GM21447 (cell line): ENCODE data around the gene ARHGEF17.

ENCODE experiments used
- ATAC-seq: cut with Tn5 transposase; IDR thresholded peaks from one replicate; pipeline ENCODE4 v1.9.1; 2021; ENCODE audit not compliant: unreplicated experiment

The ARHGEF17 gene

DNA sequence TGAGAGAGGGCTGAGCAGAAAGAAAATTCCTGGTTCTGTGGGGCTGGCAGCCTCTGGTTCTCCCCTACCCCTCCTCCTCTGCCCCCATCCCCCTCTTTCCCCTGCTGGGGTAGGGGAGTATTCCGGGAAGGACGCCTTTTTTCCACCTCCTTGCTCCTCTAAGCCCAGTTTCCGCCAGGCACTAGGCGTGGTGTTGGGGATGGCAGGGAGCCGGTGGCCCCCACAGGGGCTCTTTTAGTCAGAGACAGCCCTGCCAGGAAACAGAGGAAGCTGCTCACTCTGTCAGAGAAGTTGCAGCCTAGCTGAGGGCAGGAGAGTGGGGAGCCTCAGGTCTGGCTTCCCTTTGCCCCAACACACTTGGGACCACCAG is 15.6 kb upstream of the ARHGEF17 start:
- no peak for ATAC-seq

DNA sequence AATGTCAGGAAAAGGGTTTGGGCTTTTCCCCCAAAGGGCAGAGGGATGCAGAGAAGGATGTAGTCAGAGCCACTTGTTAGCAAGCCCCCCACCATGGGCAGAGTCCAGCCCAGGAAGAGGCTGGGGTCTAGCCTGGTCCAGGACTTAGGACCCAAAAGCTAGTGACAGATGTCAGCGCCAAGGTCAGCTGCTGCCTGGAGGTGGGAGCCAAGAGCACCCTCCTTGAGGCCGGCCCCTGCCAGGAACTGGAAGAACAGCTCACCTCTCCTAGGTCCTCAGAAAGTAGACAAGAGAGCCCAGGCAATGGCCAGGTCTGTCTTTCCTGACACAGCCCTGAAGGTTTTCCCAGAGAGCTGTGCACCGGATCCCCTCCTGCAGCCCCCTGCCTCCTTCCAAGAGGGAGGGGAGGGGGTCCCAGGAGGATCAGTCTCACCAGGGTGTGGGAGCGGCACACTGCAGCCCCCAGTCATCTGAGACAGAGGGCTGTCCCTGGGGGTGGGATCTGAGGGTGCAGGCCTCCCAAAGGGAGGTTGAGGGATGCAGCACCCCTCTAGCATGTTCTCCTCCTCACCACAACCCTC is 14.6 kb upstream of the ARHGEF17 start:
- no peak for ATAC-seq

DNA sequence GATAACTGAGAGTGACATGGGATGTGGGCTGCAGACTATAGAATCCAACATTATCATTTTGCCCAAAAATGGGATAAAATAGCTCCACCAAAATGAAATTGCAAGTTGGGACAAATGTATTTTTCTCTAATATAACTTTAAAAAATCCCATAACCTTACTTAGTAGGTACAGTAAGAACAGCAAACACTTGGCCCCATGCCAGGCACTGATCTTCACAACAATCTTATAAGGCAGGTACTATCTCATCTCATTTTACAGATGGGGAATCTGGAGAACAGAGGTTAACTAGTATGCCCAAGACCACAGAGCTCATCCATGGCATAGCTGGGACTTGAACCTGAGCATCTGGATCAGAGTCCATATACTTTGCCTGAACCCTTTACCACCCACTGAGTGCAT is 13.5 kb upstream of the ARHGEF17 start:
- no peak for ATAC-seq

DNA sequence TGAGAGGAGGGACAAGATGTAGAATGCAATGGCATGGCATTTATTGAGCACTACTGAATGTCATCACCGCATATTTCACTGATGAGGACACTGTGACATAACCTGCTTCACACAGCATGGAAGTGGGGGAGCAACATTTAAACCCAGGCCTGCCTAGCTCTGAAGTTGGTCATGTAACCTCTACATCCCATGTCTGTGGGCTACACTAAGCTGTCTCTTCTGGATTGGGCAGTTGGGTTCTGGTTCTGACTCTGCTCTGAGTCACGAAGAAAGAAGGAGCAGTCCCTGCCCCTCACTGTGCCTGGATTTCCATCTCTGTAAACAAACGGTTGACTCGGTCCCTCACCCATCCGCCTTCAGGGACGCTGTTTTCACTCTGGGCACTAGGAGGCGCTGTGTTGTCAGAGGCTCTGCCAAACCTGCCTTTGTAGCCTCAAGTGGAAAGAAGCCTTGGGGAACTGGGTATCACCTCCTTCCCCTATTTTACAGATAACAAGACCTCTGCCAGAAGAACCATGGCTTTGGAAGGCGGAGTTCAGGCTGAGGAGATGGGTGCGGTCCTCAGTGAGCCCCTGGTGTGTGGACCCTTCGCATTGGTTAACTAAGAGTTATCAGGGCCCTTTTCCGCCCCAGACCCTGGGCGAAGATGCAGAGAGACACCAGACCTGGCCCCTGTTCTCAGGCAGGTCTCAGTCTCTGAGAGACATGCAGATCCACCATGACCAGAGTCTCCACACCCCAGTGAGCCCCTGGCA is 12.7 kb upstream of the ARHGEF17 start:
- ATAC-seq: no peak

DNA sequence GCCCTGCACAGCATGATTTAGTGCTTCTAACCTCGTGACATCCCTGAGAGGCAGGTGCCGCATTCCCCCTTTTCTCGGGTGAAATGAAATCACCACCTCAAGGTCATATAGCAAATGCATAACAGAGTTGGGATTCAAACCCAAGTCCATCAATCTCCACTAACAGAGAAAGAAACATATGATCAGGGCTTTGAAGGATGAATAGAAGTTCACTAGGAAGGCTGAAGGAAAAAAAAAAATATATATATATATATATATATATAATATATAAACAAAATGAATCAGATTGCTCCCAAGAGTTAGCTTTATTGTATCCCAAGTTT is 12.1 kb upstream of the ARHGEF17 start:
- ATAC-seq: no peak

DNA sequence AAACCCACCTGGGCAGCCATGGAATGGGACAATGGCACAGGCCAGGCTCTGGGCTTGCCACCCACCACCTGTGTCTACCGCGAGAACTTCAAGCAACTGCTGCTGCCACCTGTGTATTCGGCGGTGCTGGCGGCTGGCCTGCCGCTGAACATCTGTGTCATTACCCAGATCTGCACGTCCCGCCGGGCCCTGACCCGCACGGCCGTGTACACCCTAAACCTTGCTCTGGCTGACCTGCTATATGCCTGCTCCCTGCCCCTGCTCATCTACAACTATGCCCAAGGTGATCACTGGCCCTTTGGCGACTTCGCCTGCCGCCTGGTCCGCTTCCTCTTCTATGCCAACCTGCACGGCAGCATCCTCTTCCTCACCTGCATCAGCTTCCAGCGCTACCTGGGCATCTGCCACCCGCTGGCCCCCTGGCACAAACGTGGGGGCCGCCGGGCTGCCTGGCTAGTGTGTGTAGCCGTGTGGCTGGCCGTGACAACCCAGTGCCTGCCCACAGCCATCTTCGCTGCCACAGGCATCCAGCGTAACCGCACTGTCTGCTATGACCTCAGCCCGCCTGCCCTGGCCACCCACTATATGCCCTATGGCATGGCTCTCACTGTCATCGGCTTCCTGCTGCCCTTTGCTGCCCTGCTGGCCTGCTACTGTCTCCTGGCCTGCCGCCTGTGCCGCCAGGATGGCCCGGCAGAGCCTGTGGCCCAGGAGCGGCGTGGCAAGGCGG is 11.4 kb upstream of the ARHGEF17 start:
- ATAC-seq: no peak

DNA sequence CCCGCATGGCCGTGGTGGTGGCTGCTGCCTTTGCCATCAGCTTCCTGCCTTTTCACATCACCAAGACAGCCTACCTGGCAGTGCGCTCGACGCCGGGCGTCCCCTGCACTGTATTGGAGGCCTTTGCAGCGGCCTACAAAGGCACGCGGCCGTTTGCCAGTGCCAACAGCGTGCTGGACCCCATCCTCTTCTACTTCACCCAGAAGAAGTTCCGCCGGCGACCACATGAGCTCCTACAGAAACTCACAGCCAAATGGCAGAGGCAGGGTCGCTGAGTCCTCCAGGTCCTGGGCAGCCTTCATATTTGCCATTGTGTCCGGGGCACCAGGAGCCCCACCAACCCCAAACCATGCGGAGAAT is 10.9 kb upstream of the ARHGEF17 start:
- ATAC-seq: no peak

DNA sequence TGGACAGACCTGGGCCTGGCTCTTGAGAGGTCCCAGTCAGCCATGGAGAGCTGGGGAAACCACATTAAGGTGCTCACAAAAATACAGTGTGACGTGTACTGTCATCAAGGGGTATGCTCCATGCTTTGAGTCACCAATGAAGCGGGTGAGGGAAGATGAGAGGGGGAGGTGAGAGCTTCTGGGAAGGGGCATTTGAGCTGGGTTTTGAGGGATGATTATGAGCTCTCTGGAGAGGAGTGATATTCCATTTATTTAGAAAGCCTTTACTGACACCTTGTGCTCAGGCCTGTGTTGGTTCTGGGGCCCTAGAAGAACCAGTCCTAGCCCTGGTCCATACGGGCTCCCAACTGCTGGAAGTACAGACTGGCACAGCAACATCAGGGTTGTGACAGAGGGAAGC is 10.4 kb upstream of the ARHGEF17 start:
- ATAC-seq: no peak

DNA sequence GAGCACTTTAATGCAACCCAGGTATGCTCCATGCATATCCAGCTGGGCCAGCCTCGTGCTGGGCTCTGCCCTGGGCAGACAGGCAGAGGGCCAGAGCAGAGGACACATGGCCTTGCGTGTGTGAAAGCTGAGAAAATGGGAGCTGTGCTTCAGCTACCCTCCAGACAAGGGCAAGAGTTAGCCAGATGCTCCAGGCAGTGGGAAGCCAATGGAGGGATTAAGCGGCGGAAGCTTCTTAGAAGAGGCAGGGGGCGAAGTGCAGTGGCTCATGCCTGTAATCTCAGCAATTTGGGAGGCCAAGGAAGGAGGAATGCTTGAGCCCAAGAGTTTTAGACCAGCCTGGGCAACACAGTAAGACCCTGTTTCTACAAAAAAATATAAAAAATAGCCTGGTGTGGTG is 9.8 kb upstream of the ARHGEF17 start:
- no peak for ATAC-seq

DNA sequence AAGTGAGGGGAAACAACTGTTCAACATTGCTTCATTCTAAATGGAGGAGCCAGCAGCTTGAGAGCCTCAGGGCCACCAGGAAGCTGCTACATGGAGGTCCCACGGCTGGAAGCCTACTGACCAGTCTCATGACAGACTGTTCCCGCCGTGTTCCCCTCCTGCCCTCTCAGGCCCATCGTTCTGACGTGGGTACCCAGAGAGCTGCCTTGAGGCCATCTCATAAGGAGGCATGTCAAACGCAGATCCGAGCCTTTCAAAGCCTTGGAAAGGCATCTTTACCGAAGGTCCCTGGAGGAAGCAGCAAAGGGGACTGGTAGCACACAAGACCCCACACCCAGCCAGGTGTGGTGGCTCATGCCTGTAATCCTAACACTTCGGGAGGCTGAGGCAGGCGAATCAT is 8.3 kb upstream of the ARHGEF17 start:
- no peak for ATAC-seq

DNA sequence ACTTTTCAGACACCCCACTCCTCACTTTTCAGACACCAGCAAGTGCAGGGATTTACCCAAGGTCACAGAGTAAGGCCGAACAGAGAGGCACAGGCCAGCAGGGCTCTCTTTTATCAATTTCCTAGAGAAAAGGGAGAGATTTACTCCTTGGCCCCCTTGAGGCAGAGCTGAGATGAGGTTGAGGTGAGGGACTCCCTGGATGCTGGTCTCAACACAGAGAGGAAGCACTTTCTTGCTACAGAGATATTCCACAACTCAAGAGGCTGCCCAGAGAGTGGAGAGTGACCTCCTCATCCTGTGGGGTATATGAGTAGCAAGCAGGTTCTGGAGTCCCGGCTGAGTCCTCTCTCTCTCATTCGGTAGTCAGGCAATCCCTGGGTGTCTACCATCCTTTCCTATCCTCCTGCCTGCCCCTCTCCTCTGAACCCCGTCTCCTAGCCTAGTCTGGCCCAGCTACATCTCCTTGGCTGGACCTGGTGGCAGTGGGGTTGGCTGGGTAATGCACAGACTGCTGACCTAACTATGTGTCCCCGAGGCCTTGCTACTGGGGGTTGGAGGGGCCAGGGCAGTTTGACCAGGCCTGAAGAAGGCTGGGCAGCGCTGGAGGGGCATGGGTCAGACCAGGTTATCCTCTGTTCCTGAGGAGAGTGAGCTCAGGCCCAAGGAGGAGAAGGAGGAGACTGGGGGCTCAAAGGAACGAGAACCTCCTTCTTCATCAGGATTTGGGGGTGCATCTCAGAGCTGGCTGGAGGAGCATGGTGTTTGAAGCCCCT is 1.8 kb upstream of the ARHGEF17 start:
- no peak for ATAC-seq

DNA sequence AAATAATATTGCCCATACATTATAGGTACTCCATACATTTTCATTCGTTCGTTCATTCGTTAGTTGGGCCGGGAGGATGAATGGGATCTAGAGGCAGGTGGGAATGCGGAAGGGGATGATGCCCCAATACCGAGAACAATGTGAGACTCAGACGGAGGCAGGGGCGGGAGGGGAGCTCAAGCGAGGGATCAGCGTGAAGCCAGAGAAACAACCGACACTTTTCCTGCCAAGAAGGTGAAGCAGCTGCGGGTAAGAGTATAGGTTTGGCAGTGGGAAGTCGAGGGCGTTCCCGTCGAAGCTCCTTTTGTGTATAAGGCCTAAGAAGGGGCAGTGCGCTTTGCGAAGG is 1.1 kb upstream of the ARHGEF17 start:
- ATAC-seq: no peak

DNA sequence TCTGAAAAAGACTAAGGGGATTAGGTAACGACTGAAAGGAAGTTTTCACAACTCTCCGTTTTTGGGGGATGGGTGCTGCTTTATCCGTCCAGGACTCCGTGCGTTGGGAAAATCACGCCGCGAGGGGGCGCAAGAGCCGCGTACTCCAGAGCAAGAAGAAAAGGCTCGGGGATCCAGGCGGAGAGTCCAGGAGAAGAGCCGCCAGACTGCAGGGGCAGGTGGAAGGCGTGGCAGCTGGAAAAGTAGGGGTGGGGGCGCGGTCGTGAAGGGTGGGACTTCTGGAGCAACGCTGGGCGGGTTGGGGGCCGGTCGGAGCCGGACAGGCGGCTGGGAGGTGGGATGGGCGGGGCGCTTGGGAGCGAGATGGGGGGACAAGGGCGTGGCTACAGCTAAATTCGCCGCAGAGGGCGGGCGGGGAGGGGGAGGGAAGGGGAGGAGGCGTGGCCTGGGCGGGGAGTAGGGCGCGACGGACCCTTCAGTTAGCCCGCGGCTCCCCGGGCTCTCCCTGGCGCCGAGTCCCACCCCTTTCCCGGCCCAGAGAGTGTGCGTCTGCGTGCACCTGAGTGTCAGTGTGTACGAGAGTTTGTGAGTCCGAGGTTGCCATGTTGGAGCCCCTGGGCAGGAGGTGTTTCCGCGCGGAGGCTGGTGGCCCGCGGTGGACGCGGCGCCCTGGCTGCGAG is 613 bp upstream of the ARHGEF17 start:
- ATAC-seq: peak; percentile 55

DNA sequence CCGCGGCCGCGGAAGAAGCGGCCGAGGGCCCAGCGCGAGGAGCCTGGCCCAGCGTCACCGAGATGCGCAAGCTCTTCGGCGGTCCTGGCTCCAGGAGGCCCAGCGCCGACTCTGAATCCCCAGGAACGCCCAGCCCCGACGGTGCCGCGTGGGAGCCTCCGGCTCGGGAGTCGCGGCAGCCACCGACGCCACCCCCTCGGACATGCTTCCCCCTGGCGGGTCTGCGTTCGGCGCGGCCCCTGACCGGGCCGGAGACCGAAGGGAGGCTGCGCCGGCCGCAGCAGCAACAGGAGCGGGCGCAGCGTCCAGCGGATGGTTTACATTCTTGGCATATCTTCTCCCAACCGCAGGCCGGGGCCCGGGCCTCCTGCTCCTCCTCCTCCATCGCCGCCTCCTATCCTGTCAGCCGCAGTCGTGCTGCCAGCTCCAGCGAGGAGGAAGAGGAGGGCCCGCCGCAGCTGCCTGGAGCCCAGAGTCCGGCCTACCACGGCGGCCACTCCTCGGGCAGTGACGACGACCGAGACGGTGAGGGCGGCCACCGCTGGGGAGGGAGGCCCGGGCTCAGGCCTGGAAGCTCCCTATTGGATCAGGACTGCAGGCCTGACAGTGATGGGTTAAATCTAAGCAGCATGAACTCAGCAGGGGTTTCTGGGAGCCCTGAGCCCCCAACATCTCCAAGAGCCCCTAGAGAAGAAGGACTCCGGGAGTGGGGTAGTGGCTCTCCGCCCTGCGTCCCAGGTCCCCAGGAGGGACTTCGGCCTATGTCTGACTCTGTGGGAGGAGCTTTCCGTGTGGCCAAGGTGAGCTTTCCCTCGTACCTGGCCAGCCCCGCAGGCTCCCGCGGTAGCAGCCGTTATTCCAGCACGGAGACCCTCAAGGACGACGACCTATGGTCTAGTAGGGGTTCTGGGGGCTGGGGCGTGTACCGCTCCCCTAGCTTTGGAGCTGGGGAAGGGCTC is 1.2 kb downstream of the ARHGEF17 start:
- no peak for ATAC-seq

DNA sequence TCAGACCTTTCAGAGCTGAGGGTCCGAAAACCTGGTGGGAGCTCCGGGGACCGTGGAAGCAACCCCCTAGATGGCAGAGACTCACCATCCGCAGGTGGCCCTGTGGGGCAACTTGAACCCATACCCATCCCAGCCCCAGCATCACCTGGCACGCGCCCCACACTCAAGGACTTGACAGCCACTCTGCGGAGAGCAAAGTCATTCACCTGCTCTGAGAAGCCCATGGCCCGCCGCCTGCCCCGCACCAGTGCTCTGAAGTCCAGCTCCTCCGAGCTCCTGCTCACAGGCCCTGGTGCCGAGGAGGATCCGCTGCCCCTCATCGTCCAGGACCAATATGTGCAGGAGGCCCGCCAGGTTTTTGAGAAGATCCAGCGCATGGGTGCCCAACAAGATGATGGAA is 2.0 kb downstream of the ARHGEF17 start:
- no peak for ATAC-seq

DNA sequence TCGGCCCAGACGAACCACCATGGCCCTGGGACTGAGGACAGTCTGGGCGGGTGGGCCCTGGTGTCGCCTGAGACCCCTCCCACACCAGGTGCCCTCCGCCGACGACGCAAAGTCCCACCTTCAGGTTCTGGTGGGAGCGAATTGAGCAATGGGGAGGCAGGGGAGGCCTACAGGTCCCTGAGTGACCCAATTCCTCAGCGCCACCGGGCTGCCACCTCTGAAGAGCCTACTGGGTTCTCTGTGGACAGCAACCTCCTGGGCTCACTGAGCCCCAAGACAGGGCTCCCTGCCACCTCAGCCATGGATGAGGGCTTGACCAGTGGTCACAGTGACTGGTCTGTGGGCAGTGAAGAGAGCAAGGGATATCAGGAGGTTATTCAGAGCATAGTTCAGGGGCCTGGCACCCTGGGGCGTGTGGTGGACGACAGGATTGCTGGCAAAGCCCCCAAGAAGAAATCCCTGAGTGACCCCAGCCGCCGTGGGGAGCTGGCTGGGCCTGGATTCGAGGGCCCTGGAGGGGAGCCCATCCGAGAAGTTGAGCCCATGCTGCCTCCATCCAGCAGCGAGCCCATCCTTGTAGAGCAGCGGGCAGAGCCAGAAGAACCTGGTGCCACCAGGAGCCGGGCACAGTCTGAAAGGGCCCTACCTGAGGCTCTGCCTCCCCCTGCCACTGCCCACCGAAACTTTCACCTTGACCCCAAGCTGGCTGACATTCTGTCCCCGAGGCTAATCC is 2.8 kb downstream of the ARHGEF17 start:
- ATAC-seq: no peak

DNA sequence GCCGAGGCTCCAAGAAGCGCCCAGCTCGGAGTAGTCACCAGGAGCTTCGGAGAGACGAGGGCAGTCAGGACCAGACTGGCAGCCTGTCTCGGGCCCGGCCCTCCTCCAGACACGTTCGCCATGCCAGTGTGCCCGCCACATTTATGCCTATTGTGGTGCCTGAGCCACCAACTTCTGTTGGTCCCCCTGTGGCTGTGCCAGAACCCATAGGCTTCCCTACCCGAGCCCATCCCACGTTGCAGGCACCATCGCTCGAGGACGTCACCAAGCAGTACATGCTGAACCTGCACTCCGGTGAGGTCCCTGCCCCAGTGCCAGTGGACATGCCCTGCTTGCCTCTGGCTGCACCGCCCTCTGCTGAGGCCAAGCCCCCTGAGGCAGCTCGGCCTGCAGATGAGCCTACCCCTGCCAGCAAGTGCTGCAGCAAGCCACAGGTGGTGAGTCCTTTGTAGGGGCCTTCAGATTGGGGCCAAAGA is 3.4 kb downstream of the ARHGEF17 start:
- no peak for ATAC-seq

DNA sequence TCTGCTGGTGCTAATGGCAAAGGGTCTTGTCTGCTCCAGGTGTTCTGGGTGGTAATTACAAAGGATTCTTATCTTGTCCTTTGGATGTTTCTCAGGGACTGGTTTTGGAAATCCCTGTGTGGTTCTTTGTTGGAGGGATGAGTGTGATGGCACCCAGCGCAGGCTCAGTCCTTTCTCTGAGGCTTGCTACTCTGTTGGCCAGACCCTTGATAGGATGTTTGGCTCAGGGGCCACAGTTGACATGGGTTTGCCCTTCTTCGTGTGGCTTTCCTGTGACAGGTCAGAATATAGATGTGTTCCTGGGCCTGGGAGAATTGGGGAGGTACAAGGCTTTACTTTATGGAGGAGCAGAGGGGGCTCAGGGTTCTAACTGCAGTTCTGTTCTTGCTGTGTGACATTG is 4.0 kb downstream of the ARHGEF17 start:
- ATAC-seq: no peak

DNA sequence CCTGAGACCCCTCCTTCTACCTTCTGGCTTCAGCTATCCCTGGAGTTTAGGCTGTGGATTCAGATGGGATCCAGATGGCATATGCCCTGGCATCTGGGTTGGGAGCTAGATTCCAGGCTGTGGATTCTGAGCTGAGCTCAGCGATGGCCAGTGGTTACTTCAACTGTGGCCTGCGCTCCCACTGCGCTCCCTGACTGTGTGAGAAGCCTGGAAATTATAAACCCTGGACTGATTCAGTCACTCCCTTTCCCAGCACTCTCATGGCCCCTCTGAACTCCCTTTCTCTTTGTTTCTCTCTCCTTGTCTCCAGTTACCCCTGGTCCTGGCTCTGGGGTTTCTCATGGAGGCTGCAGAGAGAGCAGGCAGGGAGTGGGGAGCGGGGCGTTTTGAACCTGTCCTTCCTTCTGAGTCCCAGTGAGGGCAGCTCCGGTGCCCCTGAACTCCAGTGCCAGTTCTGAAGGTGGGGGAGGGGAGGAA is 4.8 kb downstream of the ARHGEF17 start:
- ATAC-seq: no peak
